ENCODE measurements around the gene TCP11L2.
"Not testable (repeated sequence)": the region's sequence is repeated elsewhere in the genome, so short reads cannot be mapped to it uniquely, and the experiment has no call there.

The TCP11L2 gene

GRCh38 chr12:106285982-106286381 is 16.6 kb upstream of the TCP11L2 start:
- no peak for DNase-seq

- DNase-seq: not testable (repeated sequence)
Measured at GRCh38 chr12:106286576-106287162, 15.9 kb upstream of the TCP11L2 start.

GRCh38 chr12:106287364-106287763 is 15.2 kb upstream of the TCP11L2 start:
- DNase-seq: no peak

- DNase-seq: no peak
Measured at GRCh38 chr12:106288101-106288493, 14.4 kb upstream of the TCP11L2 start.

- no peak for DNase-seq
Measured at GRCh38 chr12:106288494-106289195, 13.9 kb upstream of the TCP11L2 start.

GRCh38 chr12:106289196-106289681 is 13.3 kb upstream of the TCP11L2 start:
- DNase-seq: no peak

- DNase-seq: no peak
Measured at GRCh38 chr12:106290666-106291065, 11.9 kb upstream of the TCP11L2 start.

- no peak for DNase-seq
Measured at GRCh38 chr12:106291342-106291741, 11.2 kb upstream of the TCP11L2 start.

GRCh38 chr12:106292339-106292738 is 10.2 kb upstream of the TCP11L2 start:
- no peak for DNase-seq

- no peak for DNase-seq
Measured at GRCh38 chr12:106296179-106296877, 6.2 kb upstream of the TCP11L2 start.

GRCh38 chr12:106297075-106297474 is 5.5 kb upstream of the TCP11L2 start:
- no peak for DNase-seq

GRCh38 chr12:106297681-106298080 is 4.9 kb upstream of the TCP11L2 start:
- DNase-seq: no peak

GRCh38 chr12:106299202-106299774 is 3.2 kb upstream of the TCP11L2 start:
- DNase-seq: no peak

- no peak for DNase-seq
Measured at GRCh38 chr12:106300761-106301160, 1.8 kb upstream of the TCP11L2 start.

- DNase-seq: no peak
Measured at GRCh38 chr12:106301241-106301610, 1.3 kb upstream of the TCP11L2 start.

GRCh38 chr12:106301611-106302321 is 767 bp upstream of the TCP11L2 start:
- peak; percentile 14 for DNase-seq

- peak; percentile 31 for DNase-seq
Measured at GRCh38 chr12:106303202-106303820, 778 bp downstream of the TCP11L2 start.

- no peak for DNase-seq
Measured at GRCh38 chr12:106304001-106304421, 1.5 kb downstream of the TCP11L2 start.

- no peak for DNase-seq
Measured at GRCh38 chr12:106304797-106305196, 2.3 kb downstream of the TCP11L2 start.

GRCh38 chr12:106305376-106305775 is 2.8 kb downstream of the TCP11L2 start:
- DNase-seq: no peak

- no peak for DNase-seq
Measured at GRCh38 chr12:106307181-106307580, 4.6 kb downstream of the TCP11L2 start.

GRCh38 chr12:106308121-106308520 is 5.6 kb downstream of the TCP11L2 start:
- no peak for DNase-seq

- no peak for DNase-seq
Measured at GRCh38 chr12:106308611-106309010, 6.1 kb downstream of the TCP11L2 start.

Measured in KG1 (cell line).